Measurements from ENCODE around the gene ADGRG3.

Gene ADGRG3

DNA sequence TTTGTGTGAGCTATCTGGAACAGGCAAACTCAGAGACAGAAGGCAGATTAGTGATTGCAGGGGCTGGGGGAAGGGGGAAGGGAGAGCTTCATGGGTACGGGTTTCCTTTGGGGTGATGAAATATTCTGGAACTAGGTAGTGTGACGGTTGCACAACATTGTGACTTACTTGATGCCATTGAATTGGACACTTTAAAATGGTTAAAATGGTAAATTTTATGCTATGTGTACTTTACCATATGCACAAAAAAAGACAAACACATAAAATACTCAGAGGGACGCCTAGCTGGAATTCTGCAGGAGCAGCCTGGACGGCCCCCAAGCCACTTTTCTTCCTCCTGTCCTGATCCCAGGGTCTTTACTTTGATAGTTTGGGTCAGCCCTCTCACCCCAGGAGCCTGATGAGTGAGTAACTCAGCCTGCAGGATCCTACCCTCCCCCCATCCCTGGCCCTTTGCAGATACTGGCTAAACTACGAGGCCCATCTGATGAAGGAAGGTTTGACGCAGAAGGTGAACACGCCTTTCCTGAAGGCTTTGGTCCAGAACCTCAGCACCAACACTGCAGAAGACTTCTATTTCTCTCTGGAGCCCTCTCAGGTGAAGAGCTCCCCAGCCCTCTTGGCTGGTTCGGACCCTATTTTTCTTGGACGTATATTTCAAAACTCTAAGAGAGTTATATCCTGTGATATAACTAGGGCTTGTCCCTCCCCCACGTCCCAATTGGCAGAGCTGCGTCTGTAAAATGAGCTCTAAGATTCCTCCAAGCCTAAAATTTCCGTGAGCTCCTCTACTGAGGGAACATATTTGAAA lies 7.8 kb downstream of the ADGRG3 start (continued):
- TF ChIP-seq, protein P1, sequence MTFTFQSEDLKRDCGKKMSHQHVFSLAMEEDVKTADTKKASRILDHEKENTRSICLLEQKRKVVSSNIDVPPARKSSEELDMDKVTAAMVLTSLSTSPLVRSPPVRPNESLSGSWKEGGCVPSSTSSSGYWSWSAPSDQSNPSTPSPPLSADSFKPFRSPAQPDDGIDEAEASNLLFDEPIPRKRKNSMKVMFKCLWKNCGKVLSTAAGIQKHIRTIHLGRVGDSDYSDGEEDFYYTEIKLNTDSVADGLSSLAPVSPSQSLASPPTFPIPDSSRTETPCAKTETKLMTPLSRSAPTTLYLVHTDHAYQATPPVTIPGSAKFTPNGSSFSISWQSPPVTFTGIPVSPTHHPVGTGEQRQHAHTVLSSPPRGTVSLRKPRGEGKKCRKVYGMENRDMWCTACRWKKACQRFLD (tag by site-specific recombination; IDR thresholded peaks at IDR 0.05), result no peak
- TF ChIP-seq SP7 (tag by site-specific recombination; IDR thresholded peaks at IDR 0.05) (0 out of 2 replicates have a peak, but pooled peaks have one; percentile 17), ZBTB21 (tag by site-specific recombination; IDR thresholded peaks at IDR 0.05) (no peak), ZNF335 (tag by site-specific recombination; conservative IDR thresholded peaks at IDR 0.05) (peak; percentile 90), ZNF10 (tag by site-specific recombination; IDR thresholded peaks at IDR 0.05) (peak; percentile 65; the same call in 1 of the 2 replicates)
- TF ChIP-seq, protein P2, sequence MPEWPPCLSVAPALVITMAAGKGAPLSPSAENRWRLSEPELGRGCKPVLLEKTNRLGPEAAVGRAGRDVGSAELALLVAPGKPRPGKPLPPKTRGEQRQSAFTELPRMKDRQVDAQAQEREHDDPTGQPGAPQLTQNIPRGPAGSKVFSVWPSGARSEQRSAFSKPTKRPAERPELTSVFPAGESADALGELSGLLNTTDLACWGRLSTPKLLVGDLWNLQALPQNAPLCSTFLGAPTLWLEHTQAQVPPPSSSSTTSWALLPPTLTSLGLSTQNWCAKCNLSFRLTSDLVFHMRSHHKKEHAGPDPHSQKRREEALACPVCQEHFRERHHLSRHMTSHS (tag by site-specific recombination; IDR thresholded peaks at IDR 0.05), result no peak

DNA sequence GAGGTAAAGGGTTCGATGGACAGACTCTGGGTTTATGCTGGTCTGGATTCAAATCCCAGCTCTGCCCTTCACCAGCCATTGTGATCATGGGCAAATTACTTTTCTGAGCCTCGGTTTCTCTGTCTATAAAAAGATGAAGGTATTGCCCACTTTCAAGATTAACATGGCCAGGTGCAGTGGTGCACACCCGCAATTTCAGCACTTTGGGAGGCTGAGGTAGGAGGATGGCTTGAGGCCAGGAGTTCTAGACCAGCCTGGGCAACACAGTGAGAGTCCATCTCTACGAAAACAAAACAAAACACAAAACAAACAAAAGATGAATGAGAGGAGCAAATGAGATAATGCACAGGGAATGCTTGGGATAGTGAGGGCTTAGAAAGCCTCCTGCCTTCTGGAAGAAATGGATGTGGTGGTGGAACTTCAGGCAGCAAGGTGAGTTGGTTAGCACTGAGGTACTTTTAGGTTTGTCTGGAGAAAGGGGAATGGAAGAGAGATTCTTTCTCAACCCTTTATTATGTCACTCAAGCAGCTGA lies 8.5 kb downstream of the ADGRG3 start:
- Histone ChIP-seq H3K36me3 (ENCODE audit: control insufficient read depth in 2 of 2, insufficient read depth in 1 of 2, low read length in 2 of 2) (no peaks in the 10 kb centered on the region), H3K27ac (ENCODE audit: extremely low read depth, low read depth, low read length) (no peak overlapping the region), H3K4me1 (ENCODE audit: control insufficient read depth, insufficient read depth, low read length) (no peaks in the 10 kb centered on the region), H3K9me3 (ENCODE audit: control insufficient read depth, insufficient read depth, low read depth, low read length) (no peaks in the 10 kb centered on the region), H3K4me3 (ENCODE audit: low read depth, low read length) (no peak overlapping the region)
- CTCF ChIA-PET, result interaction anchor here (0.7 to 1.2 kb wide), 2 partner anchors 27 to 215 kb away, joined by 3 read pairs; no protein-coding TSS in a partner anchor
- TF ChIP-seq ZNF692 (tag by site-specific recombination; IDR thresholded peaks at IDR 0.05) (0 out of 2 replicates have a peak, but pooled peaks have one; percentile 15), ZNF112 (tag by site-specific recombination; IDR thresholded peaks at IDR 0.05) (no peak), ZNF610 (tag by site-specific recombination; IDR thresholded peaks at IDR 0.05; ENCODE audit: borderline replicate concordance) (no peak), ZNF629 (tag by site-specific recombination; IDR thresholded peaks at IDR 0.05) (no peak), PRDM1 (tag by site-specific recombination; IDR thresholded peaks at IDR 0.05) (peak; percentile 74)
- TF ChIP-seq, protein P3, sequence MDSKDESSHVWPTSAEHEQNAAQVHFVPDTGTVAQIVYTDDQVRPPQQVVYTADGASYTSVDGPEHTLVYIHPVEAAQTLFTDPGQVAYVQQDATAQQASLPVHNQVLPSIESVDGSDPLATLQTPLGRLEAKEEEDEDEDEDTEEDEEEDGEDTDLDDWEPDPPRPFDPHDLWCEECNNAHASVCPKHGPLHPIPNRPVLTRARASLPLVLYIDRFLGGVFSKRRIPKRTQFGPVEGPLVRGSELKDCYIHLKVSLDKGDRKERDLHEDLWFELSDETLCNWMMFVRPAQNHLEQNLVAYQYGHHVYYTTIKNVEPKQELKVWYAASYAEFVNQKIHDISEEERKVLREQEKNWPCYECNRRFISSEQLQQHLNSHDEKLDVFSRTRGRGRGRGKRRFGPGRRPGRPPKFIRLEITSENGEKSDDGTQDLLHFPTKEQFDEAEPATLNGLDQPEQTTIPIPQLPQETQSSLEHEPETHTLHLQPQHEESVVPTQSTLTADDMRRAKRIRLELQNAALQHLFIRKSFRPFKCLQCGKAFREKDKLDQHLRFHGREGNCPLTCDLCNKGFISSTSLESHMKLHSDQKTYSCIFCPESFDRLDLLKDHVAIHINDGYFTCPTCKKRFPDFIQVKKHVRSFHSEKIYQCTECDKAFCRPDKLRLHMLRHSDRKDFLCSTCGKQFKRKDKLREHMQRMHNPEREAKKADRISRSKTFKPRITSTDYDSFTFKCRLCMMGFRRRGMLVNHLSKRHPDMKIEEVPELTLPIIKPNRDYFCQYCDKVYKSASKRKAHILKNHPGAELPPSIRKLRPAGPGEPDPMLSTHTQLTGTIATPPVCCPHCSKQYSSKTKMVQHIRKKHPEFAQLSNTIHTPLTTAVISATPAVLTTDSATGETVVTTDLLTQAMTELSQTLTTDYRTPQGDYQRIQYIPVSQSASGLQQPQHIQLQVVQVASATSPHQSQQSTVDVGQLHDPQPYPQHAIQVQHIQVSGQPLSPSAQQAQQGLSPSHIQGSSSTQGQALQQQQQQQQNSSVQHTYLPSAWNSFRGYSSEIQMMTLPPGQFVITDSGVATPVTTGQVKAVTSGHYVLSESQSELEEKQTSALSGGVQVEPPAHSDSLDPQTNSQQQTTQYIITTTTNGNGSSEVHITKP (tag by site-specific recombination; IDR thresholded peaks at IDR 0.05), result peak; percentile 58
- POLR2A ChIA-PET, result interaction anchor here (0.5 kb wide), 1 partner anchor 452 kb away, joined by 3 read pairs; no protein-coding TSS in a partner anchor

- Histone ChIP-seq H3K4me3 (ENCODE audit: low read depth, low read length) (no peak overlapping the region), H3K27ac (ENCODE audit: extremely low read depth, low read depth, low read length) (no peak overlapping the region), H3K36me3 (ENCODE audit: control insufficient read depth in 2 of 2, insufficient read depth in 1 of 2, low read length in 2 of 2) (no peaks in the 10 kb centered on the region), H3K4me1 (ENCODE audit: control insufficient read depth, insufficient read depth, low read length) (no peaks in the 10 kb centered on the region), H3K9me3 (ENCODE audit: control insufficient read depth, insufficient read depth, low read depth, low read length) (no peaks in the 10 kb centered on the region)
- TF ChIP-seq ZFHX2 (tag by site-specific recombination; conservative IDR thresholded peaks at IDR 0.05), result no peak
- TF ChIP-seq ZIC2 (tag by site-specific recombination; IDR thresholded peaks at IDR 0.05), result 0 out of 2 replicates have a peak, but pooled peaks have one; percentile 16
- ChIA-PET POLR2A (no interaction called here), CTCF (interaction anchor here (1.5 kb wide), 1 partner anchor 29 kb away, joined by 5 read pairs; no protein-coding TSS in a partner anchor)
Measured at GRCh38 chr16:57677622-57678369, 9.7 kb downstream of the ADGRG3 start.
